OCI-LY7 (cell line): ENCODE measurements around the gene RNASE4. TPM values are rescaled to one million over a fixed set of nuclear protein-coding genes. Genes with fewer than 3 reads are reported as not detected.

Experiments used
- BruUV-seq: library from RNA; stranded (reverse); fragments of 400-500 nt; replicated peaks from 2 replicates; lab custom pipeline; 2021; lab: Mats Ljungman, UMichigan
- CTCF ChIA-PET: fragments of 300-600 bp; sonication (Branson Sonifier 250); formaldehyde crosslinking; loops from one replicate; lab custom pipeline; 2022; ENCODE audit warnings: antibody characterized with exemption; ENCODE audit not compliant: unreplicated experiment; lab: Charles Lee
- POLR2A ChIA-PET: fragments of 300-600 bp; sonication (Branson Sonifier 250); formaldehyde crosslinking; loops from one replicate; lab custom pipeline; 2022; ENCODE audit warnings: antibody characterized with exemption; lab: Charles Lee
- DNase-seq: peaks from one replicate; pipeline ENCODE4 v3.0.0-alpha.2; 2015; ENCODE audit warnings: low spot score
- H2AFZ ChIP-seq: fragments of 200-600 bp; sonication (generic), shearing (Covaris generic); 2 replicates; pipeline ENCODE4 v1.6.1; 2014; ENCODE audit warnings: mild to moderate bottlenecking, antibody characterized with exemption, low read length, moderate library complexity
- H3K27ac ChIP-seq: fragments of 200-600 bp; sonication (generic); 2 replicates; pipeline ENCODE4 v1.5.1; 2014; ENCODE audit warnings: mixed run types, low read depth, mild to moderate bottlenecking, moderate library complexity, low read length, inconsistent platforms; ENCODE audit not compliant: poor library complexity, severe bottlenecking
- H3K36me3 ChIP-seq: fragments of 200-600 bp; sonication (generic); 2 replicates; pipeline ENCODE4 v1.6.1; 2014; ENCODE audit warnings: mild to moderate bottlenecking, antibody characterized with exemption, low read length, moderate library complexity, mixed read lengths; ENCODE audit not compliant: insufficient read depth
- H3K4me1 ChIP-seq: fragments of 200-600 bp; sonication (generic); 2 replicates; pipeline ENCODE4 v1.5.1; 2014; ENCODE audit warnings: mild to moderate bottlenecking, low read length; ENCODE audit not compliant: insufficient read depth, poor library complexity, severe bottlenecking
- H3K4me2 ChIP-seq: fragments of 200-600 bp; sonication (generic); 2 replicates; pipeline ENCODE4 v1.6.1; 2014; ENCODE audit warnings: mild to moderate bottlenecking, low read length
- H3K4me3 ChIP-seq: fragments of 200-600 bp; sonication (generic); 2 replicates; pipeline ENCODE4 v1.5.1; 2014; ENCODE audit warnings: mild to moderate bottlenecking, low read depth, low read length; ENCODE audit not compliant: poor library complexity, severe bottlenecking
- H3K79me2 ChIP-seq: fragments of 200-600 bp; sonication (generic); 2 replicates; pipeline ENCODE4 v1.6.1; 2016; ENCODE audit warnings: low read depth, mild to moderate bottlenecking, low read length, moderate library complexity, mixed read lengths; ENCODE audit not compliant: insufficient read depth
- H3K9me2 ChIP-seq: fragments of 200-600 bp; sonication (generic); 2 replicates; pipeline ENCODE4 v1.6.1; 2016; ENCODE audit warnings: mild to moderate bottlenecking, low read length, mixed read lengths; ENCODE audit not compliant: insufficient read depth
- H3K9me3 ChIP-seq: fragments of 200-600 bp; sonication (generic); 2 replicates; pipeline ENCODE4 v1.6.1; 2014; ENCODE audit warnings: mild to moderate bottlenecking, mixed run types, low read length, mixed read lengths
- H4K20me1 ChIP-seq: fragments of 200-600 bp; sonication (generic); 2 replicates; pipeline ENCODE4 v1.6.1; 2014; ENCODE audit warnings: mild to moderate bottlenecking, antibody characterized with exemption, low read length, moderate library complexity, mixed read lengths; ENCODE audit not compliant: insufficient read depth
- EZH2phosphoT487 ChIP-seq: fragments of 200-600 bp; sonication (generic); IDR thresholded peaks from 2 replicates; pipeline ENCODE4 v1.6.1; 2018; ENCODE audit warnings: low read depth, borderline replicate concordance, mild to moderate bottlenecking, mixed run types, antibody characterized with exemption, low read length, moderate library complexity, mixed read lengths
- intact Hi-C: fragments of 100-400 bp; cut with micrococcal nuclease; formaldehyde crosslinking; loops from one replicate; pipeline ENCODE4 v1.10.0; 2022; ENCODE audit not compliant: unreplicated experiment
- total RNA-seq, 2 experiments: library from RNA; depleted of rRNA in 1 of 2; stranded (reverse); fragments of >200 nt in 1 of 2; shearing (Covaris generic) in 1 of 2; gene quantifications; 2 replicates each; pipeline ENCODE4 v1.2.3, GENCODE V29; 2014 to 2022
- TF ChIP-seq, protein P1 (sequence below): fragments of 200-600 bp; sonication (generic); conservative IDR thresholded peaks from 2 replicates; pipeline ENCODE4 v1.5.1; 2014; ENCODE audit warnings: mild to moderate bottlenecking, antibody characterized with exemption, low read length, moderate library complexity, mixed read lengths

Gene RNASE4
- total RNA-seq, 2 experiments from 2014 or later, result not detected

DNA sequence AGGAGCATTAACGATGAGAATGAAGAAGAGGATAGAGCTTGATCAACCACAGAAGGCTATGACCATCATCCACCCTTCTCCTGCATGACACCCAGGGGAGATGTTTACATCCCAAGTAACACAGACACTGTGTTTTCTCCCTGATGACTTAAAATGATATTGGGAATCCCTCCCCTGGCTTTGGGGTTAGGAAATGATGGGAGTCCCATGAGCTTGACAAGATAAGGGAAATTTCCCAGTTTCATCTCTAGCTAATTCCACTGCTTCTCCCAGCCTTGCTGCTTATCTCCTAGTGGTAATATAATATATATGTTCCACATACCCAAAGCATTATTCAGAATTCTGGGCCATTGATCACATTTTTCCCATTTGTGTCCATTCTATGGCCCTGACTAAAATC, 38.9 kb upstream of the RNASE4 start:
- H2AFZ ChIP-seq, result no peak overlapping the region
- intact Hi-C loops, result no loop called here
- H3K79me2 ChIP-seq, result no peaks in the 10 kb centered on the region
- no TSS peak for BruUV-seq
- TF ChIP-seq, protein P1, sequence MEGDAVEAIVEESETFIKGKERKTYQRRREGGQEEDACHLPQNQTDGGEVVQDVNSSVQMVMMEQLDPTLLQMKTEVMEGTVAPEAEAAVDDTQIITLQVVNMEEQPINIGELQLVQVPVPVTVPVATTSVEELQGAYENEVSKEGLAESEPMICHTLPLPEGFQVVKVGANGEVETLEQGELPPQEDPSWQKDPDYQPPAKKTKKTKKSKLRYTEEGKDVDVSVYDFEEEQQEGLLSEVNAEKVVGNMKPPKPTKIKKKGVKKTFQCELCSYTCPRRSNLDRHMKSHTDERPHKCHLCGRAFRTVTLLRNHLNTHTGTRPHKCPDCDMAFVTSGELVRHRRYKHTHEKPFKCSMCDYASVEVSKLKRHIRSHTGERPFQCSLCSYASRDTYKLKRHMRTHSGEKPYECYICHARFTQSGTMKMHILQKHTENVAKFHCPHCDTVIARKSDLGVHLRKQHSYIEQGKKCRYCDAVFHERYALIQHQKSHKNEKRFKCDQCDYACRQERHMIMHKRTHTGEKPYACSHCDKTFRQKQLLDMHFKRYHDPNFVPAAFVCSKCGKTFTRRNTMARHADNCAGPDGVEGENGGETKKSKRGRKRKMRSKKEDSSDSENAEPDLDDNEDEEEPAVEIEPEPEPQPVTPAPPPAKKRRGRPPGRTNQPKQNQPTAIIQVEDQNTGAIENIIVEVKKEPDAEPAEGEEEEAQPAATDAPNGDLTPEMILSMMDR, result no peak
- no peak for TF ChIP-seq EZH2phosphoT487
- H3K9me2 ChIP-seq, result no peaks in the 10 kb centered on the region
- no peak for DNase-seq
- CTCF ChIA-PET, result no interaction called here
- H3K27ac ChIP-seq, result no peak overlapping the region
- H3K36me3 ChIP-seq, result no peaks in the 10 kb centered on the region
- POLR2A ChIA-PET, result interaction anchor here (0.7 kb wide), 1 partner anchor 27 kb away, joined by 3 read pairs; no protein-coding TSS in a partner anchor
- no peaks in the 10 kb centered on the region for H3K9me3 ChIP-seq
- no peak overlapping the region for H3K4me2 ChIP-seq
- H3K4me1 ChIP-seq, result no peaks in the 10 kb centered on the region
- H3K4me3 ChIP-seq, result no peak overlapping the region
- H4K20me1 ChIP-seq, result no peaks in the 10 kb centered on the region

DNA sequence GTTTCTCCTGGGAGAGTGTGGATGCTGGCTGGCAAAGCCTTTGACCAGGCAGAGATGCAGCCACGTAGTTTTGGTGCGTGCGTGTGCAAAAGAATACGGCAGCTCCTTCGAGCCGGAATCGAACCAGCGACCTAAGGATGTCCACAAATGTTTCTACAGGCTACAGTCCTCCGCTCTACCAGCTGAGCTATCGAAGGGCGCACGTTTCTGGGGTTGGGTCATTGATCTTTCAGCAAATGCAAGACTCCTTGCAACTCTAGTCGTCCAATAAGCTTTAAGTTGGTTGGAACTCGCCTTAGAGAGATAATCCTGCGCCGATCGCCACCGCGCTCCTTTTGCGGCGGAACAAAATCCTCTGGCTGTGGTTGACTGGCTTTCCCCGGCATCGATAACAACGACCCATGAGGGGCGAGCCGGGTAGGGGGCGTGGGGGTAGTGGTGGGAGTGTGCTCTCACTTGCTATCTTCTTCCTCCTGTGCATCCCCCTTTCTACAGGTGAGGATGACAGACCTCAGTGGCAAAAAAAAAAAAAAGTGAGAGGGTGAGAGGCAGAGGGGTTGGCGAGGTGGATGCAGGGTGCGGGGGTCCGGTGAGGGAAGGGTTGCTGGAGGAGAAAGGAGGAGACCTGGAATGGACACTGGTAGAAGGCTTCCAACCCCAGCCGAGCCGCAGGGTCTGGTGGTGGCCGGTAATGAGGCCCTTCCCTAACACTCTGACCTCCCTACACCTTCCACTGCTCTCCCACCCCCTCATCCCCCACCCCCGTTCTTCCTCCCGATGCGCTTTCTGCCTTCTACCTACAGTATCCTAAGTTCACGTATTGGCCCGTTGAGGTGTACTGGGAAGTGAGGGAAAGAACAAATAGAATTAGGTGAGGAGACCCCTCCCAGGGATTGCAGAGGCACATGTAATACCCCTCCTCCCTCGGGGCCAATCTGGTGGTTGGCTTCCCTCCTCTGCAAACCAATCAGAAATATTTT, 31.1 kb upstream of the RNASE4 start:
- BruUV-seq, result no TSS peak
- H3K9me3 ChIP-seq, result no peaks in the 10 kb centered on the region
- no peaks in the 10 kb centered on the region for H3K4me1 ChIP-seq
- H3K36me3 ChIP-seq, result no peaks in the 10 kb centered on the region
- intact Hi-C loops, result no loop called here
- no peak overlapping the region for H3K27ac ChIP-seq
- no peak overlapping the region for H3K4me2 ChIP-seq
- DNase-seq, result no peak
- H2AFZ ChIP-seq, result no peak overlapping the region
- ChIA-PET CTCF (no interaction called here), POLR2A (interaction anchor here (0.6 to 0.7 kb wide), 4 partner anchors 11 to 664 kb away, joined by 3 to 4 read pairs (median 3); no protein-coding TSS in a partner anchor)
- no peaks in the 10 kb centered on the region for H3K9me2 ChIP-seq
- no peaks in the 10 kb centered on the region for H4K20me1 ChIP-seq
- TF ChIP-seq EZH2phosphoT487, result no peak
- TF ChIP-seq, protein P1, result no peak
- H3K4me3 ChIP-seq, result no peak overlapping the region
- no peaks in the 10 kb centered on the region for H3K79me2 ChIP-seq

DNA sequence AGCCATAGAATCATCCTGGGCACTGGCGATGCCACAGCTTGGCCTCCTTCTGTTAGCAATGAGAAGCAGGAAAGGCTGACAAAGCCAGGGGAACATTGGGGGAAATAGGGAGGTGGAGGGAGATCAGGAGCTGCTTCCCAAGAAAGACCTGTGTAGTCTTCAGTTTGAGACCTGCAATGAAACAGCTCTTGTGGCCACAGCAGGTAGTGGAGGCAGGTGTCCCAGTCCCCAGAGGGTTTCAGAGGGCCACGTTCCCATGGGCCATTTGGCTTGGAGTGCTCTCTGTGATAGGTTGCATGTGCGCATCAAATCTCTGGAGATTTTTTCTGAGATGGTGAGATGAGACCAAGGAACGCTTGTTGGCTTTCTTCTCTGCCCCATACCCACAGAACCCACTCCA, 28.5 kb upstream of the RNASE4 start:
- intact Hi-C loops, result no loop called here

More for the DNA sequence above, 28.5 kb upstream of the RNASE4 start:
- Histone ChIP-seq H3K4me3 (no peak overlapping the region), H3K27ac (no peak overlapping the region), H3K36me3 (no peaks in the 10 kb centered on the region), H3K9me3 (no peaks in the 10 kb centered on the region), H3K79me2 (no peaks in the 10 kb centered on the region), H3K4me1 (no peaks in the 10 kb centered on the region), H4K20me1 (no peaks in the 10 kb centered on the region), H2AFZ (no peak overlapping the region), H3K9me2 (no peaks in the 10 kb centered on the region), H3K4me2 (no peak overlapping the region)
- TF ChIP-seq EZH2phosphoT487, result no peak
- TF ChIP-seq, protein P1, result no peak
- no peak for DNase-seq
- no TSS peak for BruUV-seq
- ChIA-PET CTCF (no interaction called here), POLR2A (no interaction called here)
